Measurements from ENCODE around the gene TMEM121. TPM values are rescaled to one million over a fixed set of nuclear protein-coding genes. Genes with fewer than 3 reads are reported as not detected.

Gene TMEM121
- polyA plus RNA-seq, 1 donor (not counting 4 experiments of a cell fraction or from before 2014, with no cell fraction given) = 0.18 TPM

DNA sequence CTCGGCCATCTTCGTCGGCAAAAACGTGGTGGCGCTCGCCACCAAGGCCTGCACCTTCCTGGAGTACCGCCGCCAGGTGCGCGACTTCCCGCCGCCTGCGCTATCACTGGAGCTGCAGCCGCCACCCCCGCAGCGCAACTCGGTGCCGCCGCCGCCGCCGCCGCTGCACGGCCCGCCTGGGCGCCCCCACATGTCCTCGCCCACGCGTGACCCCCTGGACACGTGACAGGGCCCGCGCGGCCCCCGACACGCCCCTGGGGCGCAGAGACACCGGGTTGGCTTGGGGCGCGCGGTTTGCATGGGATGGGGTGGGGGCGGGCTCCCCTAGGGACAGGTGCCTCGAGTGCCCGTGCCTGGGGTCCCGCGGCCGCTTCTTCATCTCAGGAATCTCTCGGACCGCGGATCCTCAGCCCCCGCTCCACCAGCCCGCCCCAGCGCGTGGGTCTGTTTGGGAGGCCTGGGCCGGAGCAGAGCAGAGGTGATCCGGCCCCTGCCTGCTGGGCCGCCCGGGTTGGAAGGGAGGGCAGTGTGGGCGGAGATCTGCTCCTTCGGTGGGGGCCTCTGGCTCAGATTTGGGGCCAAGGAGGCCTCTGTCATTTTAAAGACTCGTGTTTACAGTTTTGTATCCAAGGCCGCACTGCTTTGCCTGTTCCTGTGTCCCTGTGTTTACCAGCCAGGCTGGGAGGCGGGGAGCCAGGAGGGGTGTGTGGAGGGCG is 3.3 kb downstream of the TMEM121 start:
- H2AFZ ChIP-seq (ENCODE audit: control insufficient read depth, low read length) = no peak overlapping the region
- FAIRE-seq (no peak), DNase-seq (ENCODE audit: low read depth, low spot score) (no peak)
- H3K4me3 ChIP-seq (ENCODE audit: control insufficient read depth in 2 of 3, extremely low read depth in 1 of 3, insufficient read depth in 2 of 3, low read depth in 1 of 3, low read length in 3 of 3) = no peak overlapping the region
- no peak overlapping the region for H3K9ac ChIP-seq (ENCODE audit: control insufficient read depth, extremely low read depth, insufficient read depth, low read length)
- H3K4me2 ChIP-seq (ENCODE audit: control insufficient read depth, extremely low read depth, insufficient read depth, low read depth, low read length) = no peak overlapping the region
- no peaks in the 10 kb centered on the region for H3K36me3 ChIP-seq (ENCODE audit: control insufficient read depth in 2 of 2, extremely low read depth in 1 of 2, insufficient read depth in 2 of 2, low read length in 2 of 2)
- TF ChIP-seq, protein P1, sequence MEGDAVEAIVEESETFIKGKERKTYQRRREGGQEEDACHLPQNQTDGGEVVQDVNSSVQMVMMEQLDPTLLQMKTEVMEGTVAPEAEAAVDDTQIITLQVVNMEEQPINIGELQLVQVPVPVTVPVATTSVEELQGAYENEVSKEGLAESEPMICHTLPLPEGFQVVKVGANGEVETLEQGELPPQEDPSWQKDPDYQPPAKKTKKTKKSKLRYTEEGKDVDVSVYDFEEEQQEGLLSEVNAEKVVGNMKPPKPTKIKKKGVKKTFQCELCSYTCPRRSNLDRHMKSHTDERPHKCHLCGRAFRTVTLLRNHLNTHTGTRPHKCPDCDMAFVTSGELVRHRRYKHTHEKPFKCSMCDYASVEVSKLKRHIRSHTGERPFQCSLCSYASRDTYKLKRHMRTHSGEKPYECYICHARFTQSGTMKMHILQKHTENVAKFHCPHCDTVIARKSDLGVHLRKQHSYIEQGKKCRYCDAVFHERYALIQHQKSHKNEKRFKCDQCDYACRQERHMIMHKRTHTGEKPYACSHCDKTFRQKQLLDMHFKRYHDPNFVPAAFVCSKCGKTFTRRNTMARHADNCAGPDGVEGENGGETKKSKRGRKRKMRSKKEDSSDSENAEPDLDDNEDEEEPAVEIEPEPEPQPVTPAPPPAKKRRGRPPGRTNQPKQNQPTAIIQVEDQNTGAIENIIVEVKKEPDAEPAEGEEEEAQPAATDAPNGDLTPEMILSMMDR (optimal IDR thresholded peaks at IDR 0.05 in 1 of 3, IDR thresholded peaks at IDR 0.05 in 1 of 3, conservative IDR thresholded peaks at IDR 0.05 in 1 of 3; ENCODE audit: extremely low read depth in 1 of 3, insufficient read depth in 2 of 3, low read length in 3 of 3) = no peak
- no peak for TF ChIP-seq EZH2 (IDR thresholded peaks at IDR 0.05; ENCODE audit: low read length)
- H3K27me3 ChIP-seq (ENCODE audit: control insufficient read depth, extremely low read depth, insufficient read depth, low read length) = peaks cover 45% of the 10 kb centered on the region
- no peak overlapping the region for H3K27ac ChIP-seq (ENCODE audit: control insufficient read depth, insufficient read depth, low read length)
- dilution Hi-C loops (cut with MboI; ENCODE audit: extremely low pct_ligation_motif_present, low sequenced_read_pairs) = no loop called here
- no peaks in the 10 kb centered on the region for H4K20me1 ChIP-seq (ENCODE audit: control insufficient read depth, extremely low read depth, insufficient read depth, low read length)
- peaks cover 7% of the 10 kb centered on the region for H3K4me1 ChIP-seq (ENCODE audit: control insufficient read depth, extremely low read depth, insufficient read depth, low read length)
- no peaks in the 10 kb centered on the region for H3K9me1 ChIP-seq (ENCODE audit: control insufficient read depth, extremely low read depth, insufficient read depth, low read length)
- H3K79me2 ChIP-seq (ENCODE audit: control insufficient read depth, insufficient read depth, low read length) = no peaks in the 10 kb centered on the region
- H3K9me3 ChIP-seq (ENCODE audit: control insufficient read depth, low read depth, low read length) = no peaks in the 10 kb centered on the region

DNA sequence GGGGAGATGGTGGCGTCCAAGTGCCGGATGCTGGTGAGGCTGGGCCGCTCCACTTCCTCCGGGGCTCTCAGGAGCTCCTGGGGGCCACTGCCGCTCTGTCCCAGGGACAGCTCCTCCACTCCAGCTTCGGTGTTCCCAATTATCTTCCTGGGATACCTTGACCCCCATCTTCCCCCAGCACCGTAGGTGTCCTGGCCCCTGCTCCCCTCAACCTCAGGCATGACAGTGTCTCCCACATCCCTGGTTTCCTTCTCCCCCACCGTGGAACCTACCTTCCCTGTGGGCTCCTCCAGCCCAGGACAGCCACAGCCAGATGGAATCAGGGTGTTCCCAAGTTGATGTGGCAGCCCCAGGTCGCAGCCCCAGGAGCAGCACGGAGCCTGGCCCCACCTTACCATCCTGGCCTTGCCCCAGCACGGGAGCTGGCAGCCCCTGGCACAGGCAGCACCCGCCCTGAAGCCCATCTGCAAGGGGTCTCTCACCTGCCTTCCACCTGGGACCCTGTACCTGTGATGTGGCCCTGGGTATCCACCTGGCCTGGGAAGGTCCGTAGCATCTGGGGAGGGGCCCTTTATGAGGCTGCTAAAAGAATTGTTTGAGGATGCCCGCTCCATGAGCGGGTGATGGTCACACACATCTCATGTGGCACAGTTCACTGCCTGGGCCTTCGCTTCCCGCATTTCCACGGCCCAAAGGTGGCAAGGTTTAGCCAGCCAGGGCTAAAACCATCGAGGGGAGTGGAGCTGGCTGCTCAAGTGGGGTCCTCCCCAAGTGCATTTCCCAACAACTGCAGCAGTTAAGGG is 4.1 kb downstream of the TMEM121 start:
- Histone ChIP-seq H3K27me3 (ENCODE audit: control insufficient read depth, extremely low read depth, insufficient read depth, low read length) (peaks cover 40% of the 10 kb centered on the region), H3K27ac (ENCODE audit: control insufficient read depth, insufficient read depth, low read length) (no peak overlapping the region), H3K4me3 (ENCODE audit: control insufficient read depth in 2 of 3, extremely low read depth in 1 of 3, insufficient read depth in 2 of 3, low read depth in 1 of 3, low read length in 3 of 3) (no peak overlapping the region), H3K9me1 (ENCODE audit: control insufficient read depth, extremely low read depth, insufficient read depth, low read length) (no peaks in the 10 kb centered on the region), H3K4me2 (ENCODE audit: control insufficient read depth, extremely low read depth, insufficient read depth, low read depth, low read length) (no peak overlapping the region), H4K20me1 (ENCODE audit: control insufficient read depth, extremely low read depth, insufficient read depth, low read length) (no peaks in the 10 kb centered on the region), H3K9me3 (ENCODE audit: control insufficient read depth, low read depth, low read length) (no peaks in the 10 kb centered on the region), H3K9ac (ENCODE audit: control insufficient read depth, extremely low read depth, insufficient read depth, low read length) (no peak overlapping the region), H3K79me2 (ENCODE audit: control insufficient read depth, insufficient read depth, low read length) (no peaks in the 10 kb centered on the region), H3K36me3 (ENCODE audit: control insufficient read depth in 2 of 2, extremely low read depth in 1 of 2, insufficient read depth in 2 of 2, low read length in 2 of 2) (no peaks in the 10 kb centered on the region), H3K4me1 (ENCODE audit: control insufficient read depth, extremely low read depth, insufficient read depth, low read length) (peaks cover 7% of the 10 kb centered on the region), H2AFZ (ENCODE audit: control insufficient read depth, low read length) (no peak overlapping the region)
- no peak for FAIRE-seq
- dilution Hi-C loops (cut with MboI; ENCODE audit: extremely low pct_ligation_motif_present, low sequenced_read_pairs) = no loop called here
- no peak for DNase-seq (ENCODE audit: low read depth, low spot score)
- TF ChIP-seq, protein P1 (optimal IDR thresholded peaks at IDR 0.05 in 1 of 3, IDR thresholded peaks at IDR 0.05 in 1 of 3, conservative IDR thresholded peaks at IDR 0.05 in 1 of 3; ENCODE audit: extremely low read depth in 1 of 3, insufficient read depth in 2 of 3, low read length in 3 of 3) = no peak
- no peak for TF ChIP-seq EZH2 (IDR thresholded peaks at IDR 0.05; ENCODE audit: low read length)

Data from keratinocyte (primary cell).